A549 treated with Hydrocortisone at 1 μM for 4 hours (cell line): ENCODE data around the gene PHACTR3. TPM values are rescaled to one million over a fixed set of nuclear protein-coding genes. Genes with fewer than 3 reads are reported as not detected.

Source experiments
- total RNA-seq: library from RNA; stranded (reverse); fragments of 200-300 nt; extraction: Qiagen RNA extraction; gene quantifications from 5 replicates; pipeline ENCODE4 v1.2.3, GENCODE V29; 2022

Gene PHACTR3
- total RNA-seq = 0.08 to 0.54 TPM (median 0.31 TPM) in 5 replicates

GRCh38 chr20:59603781-59604541 lies at the start of gene PHACTR3:
Gene PHACTR3 (plus strand): TSS chr20:59604540. CDS start chr20:59605015, 475 bp downstream.

